BLaER1 (cell line): Measurements from ENCODE around the gene RIC8B.

Experiments used
- H3K27ac ChIP-seq: shearing (Covaris generic); formaldehyde crosslinking; 2 replicates; pipeline ENCODE4 v1.8.1; 2022
- H3K27me3 ChIP-seq: shearing (Covaris generic); formaldehyde crosslinking; 2 replicates; pipeline ENCODE4 v1.8.1; 2022
- H3K36me3 ChIP-seq: shearing (Covaris generic); formaldehyde crosslinking; 2 replicates; pipeline ENCODE4 v1.8.1; 2022
- H3K4me1 ChIP-seq: shearing (Covaris generic); formaldehyde crosslinking; 2 replicates; pipeline ENCODE4 v1.8.1; 2022
- H3K4me2 ChIP-seq: shearing (Covaris generic); formaldehyde crosslinking; 2 replicates; pipeline ENCODE4 v1.8.1; 2022
- H3K4me3 ChIP-seq: shearing (Covaris generic); formaldehyde crosslinking; 2 replicates; pipeline ENCODE4 v1.8.1; 2022
- H3K9ac ChIP-seq: shearing (Covaris generic); formaldehyde crosslinking; 2 replicates; pipeline ENCODE4 v1.8.1; 2022
- H3K9me3 ChIP-seq: shearing (Covaris generic); formaldehyde crosslinking; 2 replicates; pipeline ENCODE4 v1.8.1; 2022
- H4K20me1 ChIP-seq: shearing (Covaris generic); formaldehyde crosslinking; 2 replicates; pipeline ENCODE4 v1.8.1; 2022
- Cebpa-rat ChIP-seq: shearing (Covaris generic); IDR thresholded peaks from 2 replicates; pipeline ENCODE4 v1.8.1; 2022

The RIC8B gene

GRCh38 chr12:106897981-106898901, 123.8 kb downstream of the RIC8B start:
- Histone ChIP-seq H3K9me3 (no peaks in the 10 kb centered on the region), H3K27ac (no peak overlapping the region), H4K20me1 (no peaks in the 10 kb centered on the region), H3K9ac (no peak overlapping the region), H3K4me3 (no peak overlapping the region), H3K27me3 (no peaks in the 10 kb centered on the region), H3K4me2 (no peak overlapping the region), H3K36me3 (no peaks in the 10 kb centered on the region), H3K4me1 (no peaks in the 10 kb centered on the region)
- TF ChIP-seq Cebpa-rat, result no peak

- no peaks in the 10 kb centered on the region for H3K36me3 ChIP-seq
- no peak overlapping the region for H3K4me2 ChIP-seq
- TF ChIP-seq Cebpa-rat, result no peak
- no peaks in the 10 kb centered on the region for H4K20me1 ChIP-seq
- no peaks in the 10 kb centered on the region for H3K9me3 ChIP-seq
- no peaks in the 10 kb centered on the region for H3K4me1 ChIP-seq
- H3K9ac ChIP-seq, result no peak overlapping the region
- H3K27ac ChIP-seq, result no peak overlapping the region
- no peak overlapping the region for H3K4me3 ChIP-seq
- no peaks in the 10 kb centered on the region for H3K27me3 ChIP-seq
Observed at GRCh38 chr12:106900554-106900953, 126.1 kb downstream of the RIC8B start.

GRCh38 chr12:106901276-106901675, 126.8 kb downstream of the RIC8B start:
- Histone ChIP-seq H3K9ac (no peak overlapping the region), H3K4me1 (no peaks in the 10 kb centered on the region), H3K27me3 (no peaks in the 10 kb centered on the region), H3K36me3 (no peaks in the 10 kb centered on the region), H3K27ac (no peak overlapping the region), H3K4me2 (no peak overlapping the region), H4K20me1 (no peaks in the 10 kb centered on the region), H3K4me3 (no peak overlapping the region), H3K9me3 (no peaks in the 10 kb centered on the region)
- TF ChIP-seq Cebpa-rat, result no peak

GRCh38 chr12:106902053-106902452, 127.6 kb downstream of the RIC8B start:
- H3K9me3 ChIP-seq, result no peaks in the 10 kb centered on the region
- H3K36me3 ChIP-seq, result no peaks in the 10 kb centered on the region
- H3K27ac ChIP-seq, result no peak overlapping the region
- H3K4me2 ChIP-seq, result no peak overlapping the region
- H3K4me3 ChIP-seq, result no peak overlapping the region
- no peaks in the 10 kb centered on the region for H4K20me1 ChIP-seq
- no peak overlapping the region for H3K9ac ChIP-seq
- no peak for TF ChIP-seq Cebpa-rat
- no peaks in the 10 kb centered on the region for H3K27me3 ChIP-seq
- H3K4me1 ChIP-seq, result no peaks in the 10 kb centered on the region

GRCh38 chr12:106903241-106903945, 128.9 kb downstream of the RIC8B start:
- H3K27ac ChIP-seq, result no peak overlapping the region
- H3K4me1 ChIP-seq, result peaks cover 11% of the 10 kb centered on the region
- no peak overlapping the region for H3K9ac ChIP-seq
- H3K36me3 ChIP-seq, result no peaks in the 10 kb centered on the region
- H3K27me3 ChIP-seq, result no peaks in the 10 kb centered on the region
- H3K4me2 ChIP-seq, result peak overlapping the region; percentile 42
- no peak for TF ChIP-seq Cebpa-rat
- no peaks in the 10 kb centered on the region for H3K9me3 ChIP-seq
- H3K4me3 ChIP-seq, result no peak overlapping the region
- no peaks in the 10 kb centered on the region for H4K20me1 ChIP-seq

- H3K36me3 ChIP-seq, result no peaks in the 10 kb centered on the region
- no peak overlapping the region for H3K9ac ChIP-seq
- no peak overlapping the region for H3K27ac ChIP-seq
- no peaks in the 10 kb centered on the region for H3K27me3 ChIP-seq
- no peak overlapping the region for H3K4me3 ChIP-seq
- H4K20me1 ChIP-seq, result no peaks in the 10 kb centered on the region
- no peaks in the 10 kb centered on the region for H3K9me3 ChIP-seq
- peaks cover 44% of the 10 kb centered on the region for H3K4me1 ChIP-seq
- no peak overlapping the region for H3K4me2 ChIP-seq
- TF ChIP-seq Cebpa-rat, result no peak
Observed at GRCh38 chr12:106906715-106907114, 132.2 kb downstream of the RIC8B start.

GRCh38 chr12:106907411-106907810, 132.9 kb downstream of the RIC8B start:
- H3K27me3 ChIP-seq, result no peaks in the 10 kb centered on the region
- no peaks in the 10 kb centered on the region for H3K36me3 ChIP-seq

GRCh38 chr12:106907846-106908245, 133.4 kb downstream of the RIC8B start:
- Histone ChIP-seq H4K20me1 (no peaks in the 10 kb centered on the region), H3K4me2 (peak overlapping the region; percentile 75)
- TF ChIP-seq Cebpa-rat, result no peak

More at GRCh38 chr12:106907411-106907810, 132.9 kb downstream of the RIC8B start:
- Histone ChIP-seq H3K4me2 (peak overlapping the region; percentile 75), H3K4me3 (no peak overlapping the region), H3K27ac (no peak overlapping the region), H4K20me1 (no peaks in the 10 kb centered on the region), H3K9ac (no peak overlapping the region), H3K9me3 (no peaks in the 10 kb centered on the region), H3K4me1 (peaks cover 45% of the 10 kb centered on the region)
- no peak for TF ChIP-seq Cebpa-rat

GRCh38 chr12:106908561-106908960, 134.1 kb downstream of the RIC8B start:
- Histone ChIP-seq H3K27me3 (no peaks in the 10 kb centered on the region), H3K27ac (no peak overlapping the region), H3K9ac (no peak overlapping the region), H3K4me2 (peak overlapping the region; percentile 75), H3K9me3 (no peaks in the 10 kb centered on the region), H3K36me3 (no peaks in the 10 kb centered on the region), H3K4me3 (no peak overlapping the region), H3K4me1 (peaks cover 45% of the 10 kb centered on the region), H4K20me1 (no peaks in the 10 kb centered on the region)
- TF ChIP-seq Cebpa-rat, result no peak

More at GRCh38 chr12:106907846-106908245, 133.4 kb downstream of the RIC8B start:
- Histone ChIP-seq H3K9ac (no peak overlapping the region), H3K9me3 (no peaks in the 10 kb centered on the region), H3K4me3 (no peak overlapping the region), H3K36me3 (no peaks in the 10 kb centered on the region), H3K4me1 (peaks cover 45% of the 10 kb centered on the region), H3K27ac (no peak overlapping the region), H3K27me3 (no peaks in the 10 kb centered on the region)

GRCh38 chr12:106910202-106910601, 135.7 kb downstream of the RIC8B start:
- H3K4me1 ChIP-seq, result peaks cover 51% of the 10 kb centered on the region
- H4K20me1 ChIP-seq, result no peaks in the 10 kb centered on the region
- peak overlapping the region; percentile 4; the same call in 1 of the 2 replicates for H3K4me3 ChIP-seq
- H3K27ac ChIP-seq, result no peak overlapping the region
- no peak for TF ChIP-seq Cebpa-rat
- H3K9ac ChIP-seq, result no peak overlapping the region
- no peaks in the 10 kb centered on the region for H3K36me3 ChIP-seq
- no peaks in the 10 kb centered on the region for H3K9me3 ChIP-seq
- H3K27me3 ChIP-seq, result no peaks in the 10 kb centered on the region
- H3K4me2 ChIP-seq, result peak overlapping the region; percentile 75
